ENCODE data around the gene CAND2.
A peak's percentile ranks its signal among the peaks of the same experiment; 100 is the strongest.

Gene CAND2

DNA sequence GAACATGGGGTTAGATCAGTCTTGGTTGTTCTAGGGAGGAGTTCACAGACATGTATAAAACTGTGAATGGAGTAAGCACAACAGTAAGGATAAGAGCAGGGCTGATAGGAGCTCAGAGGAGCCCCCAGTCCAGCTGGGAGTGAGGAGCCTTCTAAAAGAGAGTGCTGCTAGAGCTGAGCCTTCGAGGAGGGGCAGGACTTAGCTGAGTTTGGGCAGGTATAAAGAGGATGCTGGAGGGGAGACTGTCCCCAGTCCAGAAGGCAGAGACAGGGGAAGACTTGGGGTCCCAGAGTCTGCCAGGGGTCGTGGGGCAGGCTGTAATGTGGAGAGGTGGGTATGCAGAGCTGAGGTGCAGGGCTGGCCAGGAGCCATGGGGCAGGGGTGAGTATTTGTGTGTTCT, 12.1 kb downstream of the CAND2 start:
- TF ChIP-seq, protein P1, sequence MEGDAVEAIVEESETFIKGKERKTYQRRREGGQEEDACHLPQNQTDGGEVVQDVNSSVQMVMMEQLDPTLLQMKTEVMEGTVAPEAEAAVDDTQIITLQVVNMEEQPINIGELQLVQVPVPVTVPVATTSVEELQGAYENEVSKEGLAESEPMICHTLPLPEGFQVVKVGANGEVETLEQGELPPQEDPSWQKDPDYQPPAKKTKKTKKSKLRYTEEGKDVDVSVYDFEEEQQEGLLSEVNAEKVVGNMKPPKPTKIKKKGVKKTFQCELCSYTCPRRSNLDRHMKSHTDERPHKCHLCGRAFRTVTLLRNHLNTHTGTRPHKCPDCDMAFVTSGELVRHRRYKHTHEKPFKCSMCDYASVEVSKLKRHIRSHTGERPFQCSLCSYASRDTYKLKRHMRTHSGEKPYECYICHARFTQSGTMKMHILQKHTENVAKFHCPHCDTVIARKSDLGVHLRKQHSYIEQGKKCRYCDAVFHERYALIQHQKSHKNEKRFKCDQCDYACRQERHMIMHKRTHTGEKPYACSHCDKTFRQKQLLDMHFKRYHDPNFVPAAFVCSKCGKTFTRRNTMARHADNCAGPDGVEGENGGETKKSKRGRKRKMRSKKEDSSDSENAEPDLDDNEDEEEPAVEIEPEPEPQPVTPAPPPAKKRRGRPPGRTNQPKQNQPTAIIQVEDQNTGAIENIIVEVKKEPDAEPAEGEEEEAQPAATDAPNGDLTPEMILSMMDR (IDR thresholded peaks at IDR 0.05), result no peak
- no peak for TF ChIP-seq ZFX (IDR thresholded peaks at IDR 0.05; ENCODE audit: borderline replicate concordance)
- H3K27ac ChIP-seq, result no peak overlapping the region

DNA sequence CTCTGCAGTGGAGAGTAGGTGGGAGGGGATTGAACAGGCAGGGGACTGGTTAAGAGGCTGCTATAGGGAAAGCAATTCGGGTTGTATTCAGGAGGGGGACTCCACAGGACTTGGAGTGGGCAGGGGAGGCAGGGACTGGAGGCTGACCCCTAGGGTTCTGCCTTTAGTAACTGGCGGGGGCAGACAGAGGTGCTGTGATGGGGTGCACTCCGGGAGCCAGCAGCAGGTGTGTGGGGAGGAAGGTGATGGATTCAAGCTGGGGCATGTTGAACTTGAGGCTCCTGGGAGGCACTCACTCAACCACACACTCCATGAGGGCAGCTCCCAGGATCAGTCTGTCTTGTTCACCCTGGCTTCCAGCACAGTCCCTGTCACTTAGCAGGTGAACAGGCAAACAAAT, 12.5 kb downstream of the CAND2 start:
- TF ChIP-seq, protein P1 (IDR thresholded peaks at IDR 0.05), result no peak
- TF ChIP-seq ZFX (IDR thresholded peaks at IDR 0.05; ENCODE audit: borderline replicate concordance), result no peak
- H3K27ac ChIP-seq, result no peak overlapping the region

DNA sequence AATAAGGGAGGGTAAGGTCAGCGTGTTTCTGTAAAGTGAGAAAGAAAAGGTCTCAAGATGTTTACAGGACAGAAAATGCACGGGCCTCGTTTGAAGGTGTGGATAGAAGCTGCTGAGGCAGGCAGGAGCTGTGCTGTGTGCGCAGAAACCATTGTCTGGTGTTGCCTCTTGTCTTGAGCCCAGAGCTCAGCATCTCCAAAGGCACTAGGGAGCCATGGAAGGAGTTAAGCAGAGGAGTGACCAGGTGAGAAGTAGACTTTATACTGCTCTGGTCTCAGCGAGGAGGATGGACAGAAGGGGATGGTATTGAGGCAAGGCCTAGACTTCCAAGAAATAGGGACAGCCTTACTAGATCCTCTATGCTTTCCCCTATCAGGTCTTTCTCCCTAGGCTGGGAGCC, 13.0 kb downstream of the CAND2 start:
- peak overlapping the region; percentile 43 for H3K27ac ChIP-seq
- TF ChIP-seq ZFX (IDR thresholded peaks at IDR 0.05; ENCODE audit: borderline replicate concordance), result no peak
- TF ChIP-seq, protein P1 (IDR thresholded peaks at IDR 0.05), result no peak

DNA sequence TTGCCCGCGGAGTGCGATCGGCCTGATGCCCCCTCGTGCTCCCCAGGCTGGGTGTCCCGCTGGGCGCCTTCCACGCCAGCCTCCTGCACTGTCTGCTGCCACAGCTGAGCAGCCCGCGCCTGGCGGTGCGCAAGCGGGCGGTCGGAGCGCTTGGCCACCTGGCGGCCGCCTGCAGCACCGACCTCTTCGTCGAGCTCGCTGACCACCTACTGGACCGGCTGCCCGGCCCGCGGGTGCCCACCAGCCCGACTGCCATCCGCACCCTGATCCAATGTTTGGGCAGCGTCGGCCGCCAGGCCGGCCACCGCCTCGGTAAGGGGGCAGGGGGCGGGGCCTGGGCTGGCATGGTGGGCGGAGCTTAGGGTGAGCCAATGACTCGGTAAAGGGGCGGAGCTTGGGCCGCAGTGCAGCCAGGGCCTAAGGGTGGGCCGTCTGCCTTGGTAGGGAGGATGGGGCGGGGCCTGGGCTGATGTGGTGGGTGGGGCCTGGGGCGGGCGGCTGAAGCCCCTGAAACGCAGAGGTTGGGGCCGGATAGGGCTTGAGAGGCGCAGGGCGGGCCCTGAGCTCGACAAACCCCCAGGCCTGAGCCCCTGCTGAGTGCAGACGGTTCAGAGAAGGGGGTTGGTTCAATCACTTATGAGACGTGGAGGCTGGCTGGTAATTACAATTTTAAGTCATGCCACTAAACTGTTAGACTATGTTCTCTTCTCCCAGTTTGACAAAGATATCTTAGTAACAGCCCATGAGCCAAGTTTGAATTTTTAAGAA, 13.7 kb downstream of the CAND2 start:
- H3K27ac ChIP-seq, result peak overlapping the region; percentile 43
- TF ChIP-seq, protein P1 (IDR thresholded peaks at IDR 0.05), result peak; percentile 76
- TF ChIP-seq ZFX (IDR thresholded peaks at IDR 0.05; ENCODE audit: borderline replicate concordance), result no peak

DNA sequence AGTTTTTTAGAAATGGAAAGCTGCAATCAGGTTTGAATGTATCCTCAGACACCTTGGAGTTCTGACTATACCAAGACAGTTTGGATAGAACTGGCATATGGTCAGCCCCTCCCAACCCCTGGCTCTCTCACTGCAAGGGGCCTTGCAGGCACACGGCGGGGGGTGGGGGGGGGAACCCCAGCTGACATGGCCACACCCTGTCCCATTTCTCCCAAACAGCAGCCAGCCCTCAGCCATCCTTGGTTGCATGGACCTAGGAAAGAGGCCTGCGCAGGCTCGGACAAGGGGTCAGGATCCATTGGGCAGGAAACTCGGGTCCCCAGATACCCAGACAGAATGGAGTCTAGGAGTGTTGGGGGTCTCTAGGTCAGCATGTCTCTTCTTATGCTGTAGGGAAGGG, 14.5 kb downstream of the CAND2 start:
- H3K27ac ChIP-seq, result no peak overlapping the region
- TF ChIP-seq ZFX (IDR thresholded peaks at IDR 0.05; ENCODE audit: borderline replicate concordance), result no peak

DNA sequence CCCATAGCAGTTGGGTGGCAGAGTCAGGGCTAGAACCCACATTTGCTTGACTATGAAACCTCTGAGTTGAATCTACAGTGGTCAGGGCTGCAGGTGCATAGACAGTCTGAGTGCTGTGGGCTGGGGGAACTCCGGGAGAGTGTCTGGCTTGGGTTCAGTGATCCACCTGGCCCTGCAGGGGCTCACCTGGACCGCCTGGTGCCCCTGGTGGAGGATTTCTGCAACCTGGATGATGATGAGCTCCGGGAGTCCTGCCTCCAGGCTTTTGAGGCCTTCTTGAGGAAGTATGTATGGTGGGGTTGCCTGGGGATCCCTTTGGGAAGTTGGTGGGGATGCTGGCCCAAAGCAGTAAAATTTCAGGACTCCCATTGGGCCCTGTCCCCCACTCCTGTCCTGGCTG, 16.3 kb downstream of the CAND2 start:
- TF ChIP-seq ZFX (IDR thresholded peaks at IDR 0.05; ENCODE audit: borderline replicate concordance), result no peak
- TF ChIP-seq, protein P1 (IDR thresholded peaks at IDR 0.05), result no peak
- H3K27ac ChIP-seq, result no peak overlapping the region

DNA sequence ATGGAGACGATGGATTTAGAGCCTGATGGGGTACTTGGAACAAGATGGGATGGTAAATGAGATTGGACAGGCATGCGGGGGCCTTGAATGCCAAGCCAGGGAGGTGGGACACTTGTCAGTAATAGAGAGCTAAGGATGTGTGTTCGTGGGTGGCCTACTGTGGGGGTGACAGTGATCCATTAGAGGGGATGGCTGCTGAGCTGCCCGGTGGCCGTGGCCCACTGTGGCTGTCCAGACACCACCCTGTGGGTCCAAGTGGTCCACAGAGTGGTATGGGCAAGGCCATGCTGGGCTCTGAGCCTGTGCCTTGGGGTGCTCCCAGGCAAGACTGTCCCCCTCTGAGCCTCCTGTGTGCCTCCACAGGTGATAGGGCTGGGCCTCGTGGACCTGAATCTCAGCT, 17.5 kb downstream of the CAND2 start:
- no peak overlapping the region for H3K27ac ChIP-seq
- TF ChIP-seq ZFX (IDR thresholded peaks at IDR 0.05; ENCODE audit: borderline replicate concordance), result no peak
- TF ChIP-seq, protein P1 (IDR thresholded peaks at IDR 0.05), result no peak

DNA sequence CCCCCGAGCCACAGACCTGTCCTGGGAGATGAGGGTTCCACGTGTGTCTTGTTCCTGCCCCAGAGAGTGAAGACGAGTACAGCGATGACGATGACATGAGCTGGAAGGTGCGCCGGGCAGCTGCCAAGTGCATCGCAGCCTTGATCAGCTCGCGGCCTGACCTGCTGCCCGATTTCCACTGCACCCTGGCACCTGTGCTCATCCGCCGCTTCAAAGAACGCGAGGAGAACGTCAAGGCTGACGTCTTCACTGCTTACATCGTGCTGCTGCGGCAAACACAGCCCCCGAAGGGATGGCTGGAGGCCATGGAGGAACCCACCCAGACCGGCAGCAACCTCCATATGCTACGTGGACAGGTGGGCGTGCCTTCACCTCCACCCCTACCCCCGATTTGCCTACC, 18.6 kb downstream of the CAND2 start:
- TF ChIP-seq, protein P1 (IDR thresholded peaks at IDR 0.05), result no peak
- no peak for TF ChIP-seq ZFX (IDR thresholded peaks at IDR 0.05; ENCODE audit: borderline replicate concordance)
- no peak overlapping the region for H3K27ac ChIP-seq
